ENCODE measurements around the gene ETV7. TPM values are rescaled to one million over a fixed set of nuclear protein-coding genes. Genes with fewer than 3 reads are reported as not detected.
"Not testable (repeated sequence)": the region's sequence is repeated elsewhere in the genome, so short reads cannot be mapped to it uniquely, and the experiment has no call there.

Gene ETV7
- polyA plus RNA-seq (ENCODE audit: insufficient read length in 10 of 10): under 1 TPM in 5 of 10 donors, not detected in 5; 0.08 to 0.35 (median 0.20) TPM
- long read RNA-seq, donor 1: 0 reads
- long read RNA-seq, donor 2: 0 reads
- long read RNA-seq, donor 3: 0 reads
- long read RNA-seq, donor 4: 0 reads
- long read RNA-seq, donor 5: 0 reads
- long read RNA-seq, donor 6: 0 reads
- long read RNA-seq, donor 7: 0 reads
- long read RNA-seq, donor 8: 0 reads
- long read RNA-seq, donor 9: 0 reads

- peak in 2 of 3 donors; percentile 39 to 57 for DNase-seq
Measured at GRCh38 chr6:36387440-36388303, at the start of gene ETV7. Gene ETV7 (minus strand): TSS chr6:36387669. CDS start chr6:36387541, 128 bp downstream.

GRCh38 chr6:36436466-36436865, 49.0 kb upstream of the ETV7 start:
- peak in 1 of 3 donors; percentile 62 for DNase-seq

- peak in 1 of 3 donors; percentile 70 for DNase-seq
Measured at GRCh38 chr6:36432151-36432671, 44.7 kb upstream of the ETV7 start.

- DNase-seq: no peak
Measured at GRCh38 chr6:36431197-36431596, 43.7 kb upstream of the ETV7 start.

GRCh38 chr6:36430351-36430750, 42.9 kb upstream of the ETV7 start:
- no peak for DNase-seq

GRCh38 chr6:36428911-36429310, 41.4 kb upstream of the ETV7 start:
- no peak for DNase-seq

- no peak for DNase-seq
Measured at GRCh38 chr6:36426622-36427021, 39.2 kb upstream of the ETV7 start.

GRCh38 chr6:36423101-36423824, 35.8 kb upstream of the ETV7 start:
- DNase-seq: peak; percentile 98 to 99 (median 99)

- no peak for DNase-seq
Measured at GRCh38 chr6:36422714-36423100, 35.2 kb upstream of the ETV7 start.

- no peak for DNase-seq
Measured at GRCh38 chr6:36419310-36419709, 31.8 kb upstream of the ETV7 start.

GRCh38 chr6:36418558-36418957, 31.1 kb upstream of the ETV7 start:
- no peak for DNase-seq

GRCh38 chr6:36414481-36414880, 27.0 kb upstream of the ETV7 start:
- peak in 1 of 3 donors; percentile 15 for DNase-seq

- no peak for DNase-seq
Measured at GRCh38 chr6:36413489-36414480, 26.3 kb upstream of the ETV7 start.

GRCh38 chr6:36409718-36410117, 22.2 kb upstream of the ETV7 start:
- DNase-seq: not testable (repeated sequence)

- DNase-seq: no peak
Measured at GRCh38 chr6:36404164-36404563, 16.7 kb upstream of the ETV7 start.

GRCh38 chr6:36402481-36402880, 15.0 kb upstream of the ETV7 start:
- DNase-seq: no peak

- DNase-seq: no peak
Measured at GRCh38 chr6:36399970-36400369, 12.5 kb upstream of the ETV7 start.

GRCh38 chr6:36392621-36393020, 5.2 kb upstream of the ETV7 start:
- no peak for DNase-seq

- no peak for DNase-seq
Measured at GRCh38 chr6:36389353-36389752, 1.9 kb upstream of the ETV7 start.

GRCh38 chr6:36386495-36387439, 702 bp downstream of the ETV7 start:
- DNase-seq: peak; percentile 22 to 76 (median 44)
